Measurements from ENCODE around the gene IL15RA.
"Not testable (repeated sequence)": the region's sequence is repeated elsewhere in the genome, so short reads cannot be mapped to it uniquely, and the experiment has no call there.

IL15RA gene

GRCh38 chr10:5919568-5919967, 57.8 kb downstream of the IL15RA start:
- DNase-seq, result no peak

GRCh38 chr10:5918763-5919162, 58.6 kb downstream of the IL15RA start:
- no peak for DNase-seq

GRCh38 chr10:5917305-5917704, 60.0 kb downstream of the IL15RA start:
- DNase-seq, result no peak

- no peak for DNase-seq
Measured at GRCh38 chr10:5915451-5915850, 61.9 kb downstream of the IL15RA start.

- DNase-seq, result no peak
Measured at GRCh38 chr10:5913736-5914135, 63.6 kb downstream of the IL15RA start.

GRCh38 chr10:5911670-5912069, 65.7 kb downstream of the IL15RA start:
- DNase-seq, result no peak

GRCh38 chr10:5910323-5911100, 66.8 kb downstream of the IL15RA start:
- no peak for DNase-seq

- DNase-seq, result not testable (repeated sequence)
Measured at GRCh38 chr10:5908676-5909075, 68.7 kb downstream of the IL15RA start.

- no peak for DNase-seq
Measured at GRCh38 chr10:5906651-5907050, 70.7 kb downstream of the IL15RA start.

- DNase-seq, result no peak
Measured at GRCh38 chr10:5905854-5906507, 71.4 kb downstream of the IL15RA start.

GRCh38 chr10:5904227-5904626, 73.1 kb downstream of the IL15RA start:
- no peak for DNase-seq

GRCh38 chr10:5903563-5903962, 73.8 kb downstream of the IL15RA start:
- no peak for DNase-seq

GRCh38 chr10:5902511-5903274, 74.7 kb downstream of the IL15RA start:
- no peak for DNase-seq
